AG04450 (cell line): ENCODE measurements around the gene CDK17. TPM values are rescaled to one million over a fixed set of nuclear protein-coding genes. Genes with fewer than 3 reads are reported as not detected.

ENCODE experiments used
- CTCF ChIA-PET: fragments of 300-600, 350-600 bp; formaldehyde crosslinking; extraction: SDS; loops from one replicate; lab custom pipeline; 2022; ENCODE audit warnings: antibody characterized with exemption, inconsistent platforms; lab: Charles Lee
- POLR2A ChIA-PET: fragments of 350-600 bp; formaldehyde crosslinking; extraction: SDS; loops from one replicate; lab custom pipeline; 2021; ENCODE audit warnings: antibody characterized with exemption, inconsistent platforms; lab: Yijun Ruan, JAX
- DNase-seq: peaks from one replicate; pipeline ENCODE4 v3.0.0-alpha.2; 2011; ENCODE audit warnings: low read depth, low spot score
- H3K27ac ChIP-seq: one replicate; pipeline ENCODE4 v1.5.1; 2012; ENCODE audit warnings: low read depth, low read length, control low read depth
- H3K27me3 ChIP-seq: one replicate; pipeline ENCODE4 v1.6.0; 2012; ENCODE audit warnings: low read length; ENCODE audit not compliant: control insufficient read depth, insufficient read depth
- H3K4me3 ChIP-seq: 2 replicates; pipeline ENCODE4 v1.5.1; 2011; ENCODE audit warnings: mild to moderate bottlenecking, low read depth, low read length, control low read depth
- H3K9me3 ChIP-seq: 2 replicates; pipeline ENCODE4 v1.5.1; 2012; ENCODE audit warnings: low read length; ENCODE audit not compliant: control insufficient read depth, insufficient read depth
- polyA plus RNA-seq: library from polyadenylated mRNA; depleted of rRNA; stranded (reverse); fragments of >200 nt; gene quantifications from 2 replicates; pipeline ENCODE4 v1.2.3, GENCODE V29; 2011
- TF ChIP-seq, protein P1 (sequence below): IDR thresholded peaks from 2 replicates; pipeline ENCODE4 v1.5.1; 2011; ENCODE audit warnings: low read depth, low read length, control low read depth, inconsistent platforms

Gene CDK17
- polyA plus RNA-seq, 1 experiment, result 67.8 TPM

DNA sequence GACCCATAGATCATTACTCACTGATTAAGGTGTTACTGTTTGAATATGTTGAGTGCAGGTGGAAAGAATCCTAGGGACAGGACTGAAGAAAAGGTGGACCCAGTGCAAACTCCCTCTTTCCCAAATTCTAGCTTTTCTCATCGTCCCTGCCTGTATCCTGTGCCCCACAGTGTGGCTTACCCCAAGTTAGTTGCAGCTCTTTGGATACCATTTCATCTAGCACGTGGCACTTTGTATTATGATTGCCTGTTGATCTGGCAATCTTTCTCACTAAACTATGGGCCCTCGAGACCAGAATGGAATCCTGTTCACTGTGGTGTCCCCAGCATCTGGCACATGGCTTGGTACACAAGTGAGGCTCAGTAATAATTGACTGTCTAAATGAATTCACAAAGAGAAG is 139.6 kb downstream of the CDK17 start:
- no peaks in the 10 kb centered on the region for H3K27me3 ChIP-seq
- no peak for DNase-seq
- ChIA-PET CTCF (interaction anchor here (0.8 kb wide), 1 partner anchor 256 kb away, joined by 3 read pairs; no protein-coding TSS in a partner anchor), POLR2A (no interaction called here)
- no peak overlapping the region for H3K27ac ChIP-seq
- H3K9me3 ChIP-seq, result no peaks in the 10 kb centered on the region
- no peak overlapping the region for H3K4me3 ChIP-seq
- TF ChIP-seq, protein P1, sequence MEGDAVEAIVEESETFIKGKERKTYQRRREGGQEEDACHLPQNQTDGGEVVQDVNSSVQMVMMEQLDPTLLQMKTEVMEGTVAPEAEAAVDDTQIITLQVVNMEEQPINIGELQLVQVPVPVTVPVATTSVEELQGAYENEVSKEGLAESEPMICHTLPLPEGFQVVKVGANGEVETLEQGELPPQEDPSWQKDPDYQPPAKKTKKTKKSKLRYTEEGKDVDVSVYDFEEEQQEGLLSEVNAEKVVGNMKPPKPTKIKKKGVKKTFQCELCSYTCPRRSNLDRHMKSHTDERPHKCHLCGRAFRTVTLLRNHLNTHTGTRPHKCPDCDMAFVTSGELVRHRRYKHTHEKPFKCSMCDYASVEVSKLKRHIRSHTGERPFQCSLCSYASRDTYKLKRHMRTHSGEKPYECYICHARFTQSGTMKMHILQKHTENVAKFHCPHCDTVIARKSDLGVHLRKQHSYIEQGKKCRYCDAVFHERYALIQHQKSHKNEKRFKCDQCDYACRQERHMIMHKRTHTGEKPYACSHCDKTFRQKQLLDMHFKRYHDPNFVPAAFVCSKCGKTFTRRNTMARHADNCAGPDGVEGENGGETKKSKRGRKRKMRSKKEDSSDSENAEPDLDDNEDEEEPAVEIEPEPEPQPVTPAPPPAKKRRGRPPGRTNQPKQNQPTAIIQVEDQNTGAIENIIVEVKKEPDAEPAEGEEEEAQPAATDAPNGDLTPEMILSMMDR, result no peak

DNA sequence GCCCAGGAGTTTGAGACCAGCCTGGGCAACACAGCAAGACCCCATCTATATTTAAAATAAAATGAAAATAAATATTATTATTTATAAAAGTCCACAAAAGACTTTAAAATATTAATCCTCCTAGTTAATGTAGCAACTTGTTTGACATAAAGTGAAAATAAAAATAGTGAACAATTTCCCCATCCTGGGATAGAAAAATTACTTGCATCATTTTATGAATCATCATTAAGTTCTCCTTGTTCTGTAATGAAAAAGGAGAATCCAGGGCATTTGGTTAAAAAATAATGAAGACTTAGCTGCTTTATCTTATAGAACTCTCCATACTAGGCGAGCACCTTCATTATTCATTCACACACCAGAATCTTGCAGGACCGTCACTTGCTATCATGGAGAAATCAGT is 140.0 kb downstream of the CDK17 start:
- Histone ChIP-seq H3K27ac (no peak overlapping the region), H3K4me3 (no peak overlapping the region), H3K27me3 (no peaks in the 10 kb centered on the region), H3K9me3 (no peaks in the 10 kb centered on the region)
- DNase-seq, result no peak
- ChIA-PET CTCF (interaction anchor here (0.8 kb wide), 1 partner anchor 257 kb away, joined by 3 read pairs; no protein-coding TSS in a partner anchor), POLR2A (no interaction called here)
- TF ChIP-seq, protein P1, result no peak

DNA sequence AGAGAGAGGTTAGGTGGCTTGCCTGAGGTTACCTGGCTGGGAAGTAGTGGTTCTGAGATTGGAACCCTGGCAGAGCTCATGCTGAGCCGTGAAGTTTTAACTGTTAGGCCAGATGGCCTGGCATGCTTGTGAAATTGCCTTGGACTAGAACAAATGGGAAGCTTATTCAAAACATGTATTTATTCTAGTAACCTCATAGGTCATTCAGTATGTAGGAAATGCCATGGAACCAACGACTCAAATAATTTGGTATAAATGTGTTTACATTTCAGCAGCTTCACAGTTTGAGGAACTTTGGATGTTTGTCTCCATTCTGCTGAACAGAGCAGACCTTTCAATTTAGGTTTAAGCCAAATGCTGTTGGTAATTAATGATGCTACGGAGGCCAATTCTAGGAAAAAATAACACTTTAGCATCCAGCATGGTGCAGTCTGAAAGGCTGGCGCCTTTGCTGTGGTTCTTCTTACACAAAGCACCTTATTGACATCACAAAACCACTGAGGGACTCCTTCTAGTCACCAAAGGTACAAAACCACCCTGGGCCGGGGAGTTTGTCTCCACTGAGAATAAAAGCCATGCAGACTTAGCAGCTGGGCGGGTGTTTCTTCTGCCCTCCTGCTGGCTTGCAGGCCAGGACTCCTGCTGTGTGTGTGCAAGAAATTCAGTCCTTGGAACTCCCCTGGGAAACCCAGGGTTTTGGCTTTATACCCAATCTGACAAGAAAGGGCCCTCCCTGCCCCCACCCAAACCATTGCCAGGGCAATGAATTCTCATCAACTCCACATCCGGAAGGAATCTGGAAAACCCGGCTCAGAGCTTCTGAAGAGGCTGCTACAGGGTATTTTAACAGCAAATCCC is 141.9 kb downstream of the CDK17 start:
- ChIA-PET POLR2A (interaction anchor here (0.6 to 1.4 kb wide), 6 partner anchors 13 to 189 kb away, joined by 3 to 5 read pairs (median 3); no protein-coding TSS in a partner anchor), CTCF (interaction anchor here (1.0 to 4.2 kb wide), 2 partner anchors 256 to 258 kb away, joined by 3 to 19 read pairs; no protein-coding TSS in a partner anchor)
- TF ChIP-seq, protein P1, result no peak
- Histone ChIP-seq H3K4me3 (no peak overlapping the region), H3K9me3 (no peaks in the 10 kb centered on the region), H3K27ac (peak overlapping the region; percentile 49), H3K27me3 (no peaks in the 10 kb centered on the region)
- no peak for DNase-seq

DNA sequence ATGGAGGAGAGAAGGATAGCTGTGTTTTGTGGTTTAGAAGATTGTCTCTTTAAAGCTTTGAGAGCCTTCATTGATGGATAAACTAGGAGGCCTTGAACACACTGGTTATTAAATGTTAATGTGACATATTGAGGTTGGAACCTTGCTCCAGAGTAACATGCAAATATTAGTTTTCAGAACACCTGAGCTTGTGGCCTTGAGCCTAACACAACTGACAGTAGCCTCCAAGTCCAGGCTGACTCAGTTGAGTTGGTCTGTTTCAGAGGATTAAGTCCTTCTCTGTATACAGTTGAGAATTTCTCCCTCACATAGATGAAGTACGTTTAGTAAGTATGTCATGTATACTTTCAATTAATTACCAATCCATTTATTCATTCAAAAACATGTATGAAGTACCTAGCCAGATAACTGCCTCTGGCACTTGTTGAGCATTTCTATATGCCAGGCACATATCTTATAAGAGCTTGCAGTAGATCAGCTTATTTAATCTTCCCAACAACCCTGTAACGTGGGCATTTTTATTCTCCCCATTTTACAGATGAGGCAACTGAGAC is 142.6 kb downstream of the CDK17 start:
- peak overlapping the region; percentile 49 for H3K27ac ChIP-seq
- H3K9me3 ChIP-seq, result no peaks in the 10 kb centered on the region
- H3K27me3 ChIP-seq, result no peaks in the 10 kb centered on the region
- ChIA-PET CTCF (interaction anchor here (1.0 to 4.2 kb wide), 3 partner anchors 11 to 259 kb away, joined by 3 to 19 read pairs (median 4); no protein-coding TSS in a partner anchor), POLR2A (interaction anchor here (1.0 to 1.4 kb wide), 3 partner anchors 18 to 141 kb away, joined by 3 to 5 read pairs (median 3); no protein-coding TSS in a partner anchor)
- H3K4me3 ChIP-seq, result no peak overlapping the region
- no peak for DNase-seq
- TF ChIP-seq, protein P1, result no peak
